NCI-H446 (cell line): ENCODE measurements around the gene GRIK4.
A peak's percentile ranks its signal among the peaks of the same experiment; 100 is the strongest.
"Not testable (repeated sequence)": the region's sequence is repeated elsewhere in the genome, so short reads cannot be mapped to it uniquely, and the experiment has no call there.

ENCODE experiments used
- DNase-seq, 2 experiments: peaks; one replicate each; lab custom pipeline; 2025; lab: John Stamatoyannopoulos, UW

Gene GRIK4

DNA sequence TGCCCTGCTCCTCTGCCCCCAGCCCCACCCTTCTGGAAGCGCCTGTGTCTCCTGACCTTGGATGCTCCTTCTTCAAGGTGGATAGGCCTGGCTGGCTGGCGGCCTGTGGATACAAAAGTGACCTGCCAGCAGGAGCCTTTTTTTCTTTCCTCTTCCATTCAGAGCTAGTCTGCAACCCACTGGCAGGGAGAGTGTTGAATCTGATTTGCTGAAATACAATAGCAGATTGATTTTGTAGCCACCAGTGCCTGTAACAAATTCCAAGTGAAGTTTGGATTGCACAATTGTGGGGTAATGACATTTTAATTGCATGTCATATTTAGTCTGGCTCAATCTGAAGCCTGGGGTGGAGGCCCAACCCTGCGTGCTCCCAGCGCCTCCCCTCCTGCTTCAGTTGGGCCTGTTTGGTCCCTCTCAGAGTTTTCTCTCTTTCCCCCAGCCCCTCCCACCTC, 97.2 kb downstream of the GRIK4 start:
- peak in 1 of 2 experiments; percentile 25 for DNase-seq

DNA sequence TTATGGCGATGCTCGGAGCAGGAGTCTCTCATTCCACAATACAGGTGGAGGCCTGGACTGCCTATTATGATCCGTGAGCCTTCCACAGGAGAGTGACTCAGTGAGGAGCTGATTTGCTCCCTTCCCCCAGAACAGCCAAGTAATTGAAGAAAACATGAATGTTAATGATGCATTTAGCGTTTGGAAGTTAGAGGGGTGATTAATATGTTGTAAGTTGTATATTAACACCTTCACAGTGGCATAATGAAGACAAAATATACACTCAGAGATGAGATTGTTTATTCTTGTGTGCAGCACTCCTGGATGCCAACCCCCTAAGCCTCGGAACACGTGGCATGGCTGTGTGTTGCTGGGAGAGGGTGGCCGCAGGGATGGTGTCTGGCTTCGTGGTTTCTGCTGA, 98.6 kb downstream of the GRIK4 start:
- no peak for DNase-seq

DNA sequence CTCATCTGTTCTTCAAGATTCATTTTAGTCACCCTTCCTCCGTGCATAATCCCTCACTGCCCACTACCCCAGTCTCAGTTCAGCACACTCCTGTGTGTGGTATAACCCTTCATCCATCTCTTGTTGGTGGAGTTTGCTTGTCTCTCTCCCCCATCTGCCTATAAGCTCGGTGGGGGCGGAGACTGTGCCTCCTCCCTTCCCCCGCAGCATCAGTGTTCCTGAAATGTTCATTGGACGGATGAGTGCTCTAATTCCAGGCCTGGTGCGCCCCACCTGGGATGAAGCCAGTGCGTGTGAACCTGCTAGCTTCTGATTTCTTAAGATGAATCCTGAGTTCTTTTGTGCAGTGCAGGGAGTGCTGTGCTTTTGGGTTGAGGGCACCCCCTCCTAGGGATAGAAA, 100.0 kb downstream of the GRIK4 start:
- DNase-seq: no peak

DNA sequence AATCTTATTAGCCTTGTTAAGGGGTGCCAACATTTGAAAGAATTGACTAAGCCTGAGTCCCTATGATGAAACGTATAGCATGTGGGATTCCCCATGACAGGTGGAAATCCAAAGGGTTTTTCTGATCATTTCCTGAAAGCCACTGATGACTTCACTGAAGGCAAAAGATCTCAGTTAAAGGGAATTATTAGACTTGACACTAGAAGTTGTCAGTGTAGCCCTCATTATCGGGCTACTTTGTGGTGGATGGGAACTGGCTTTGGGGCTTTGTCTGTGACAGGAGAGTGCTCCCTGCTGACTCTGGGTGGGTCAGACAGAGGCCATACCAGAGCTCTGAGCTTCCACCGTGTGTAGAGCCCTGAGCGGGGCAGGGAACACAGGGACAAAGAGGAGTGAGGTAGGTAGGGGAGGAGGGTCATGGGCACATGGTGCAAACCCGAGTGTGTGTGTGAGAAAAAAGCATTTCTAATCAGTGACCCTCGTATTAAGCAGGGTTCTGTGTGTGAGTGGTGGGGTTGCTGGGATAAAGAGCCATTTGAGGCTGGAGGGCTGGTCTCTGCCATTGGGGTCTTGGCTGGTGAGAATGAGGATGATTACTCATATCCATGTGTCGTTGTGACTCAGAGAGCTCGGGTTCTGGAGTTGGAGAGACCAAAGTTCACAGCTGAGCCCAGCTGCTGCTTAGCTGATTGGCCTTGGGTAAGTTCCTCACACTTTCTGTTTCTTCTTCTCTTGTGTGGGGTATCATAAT, 101.1 kb downstream of the GRIK4 start:
- peak in 1 of 2 experiments; percentile 14 for DNase-seq

- DNase-seq: no peak
Measured at GRCh38 chr11:120613264-120614226, 102.0 kb downstream of the GRIK4 start.

- peak in 1 of 2 experiments; percentile 22 for DNase-seq
Measured at GRCh38 chr11:120615391-120615790, 103.8 kb downstream of the GRIK4 start.

- no peak for DNase-seq
Measured at GRCh38 chr11:120618399-120618798, 106.9 kb downstream of the GRIK4 start.

DNA sequence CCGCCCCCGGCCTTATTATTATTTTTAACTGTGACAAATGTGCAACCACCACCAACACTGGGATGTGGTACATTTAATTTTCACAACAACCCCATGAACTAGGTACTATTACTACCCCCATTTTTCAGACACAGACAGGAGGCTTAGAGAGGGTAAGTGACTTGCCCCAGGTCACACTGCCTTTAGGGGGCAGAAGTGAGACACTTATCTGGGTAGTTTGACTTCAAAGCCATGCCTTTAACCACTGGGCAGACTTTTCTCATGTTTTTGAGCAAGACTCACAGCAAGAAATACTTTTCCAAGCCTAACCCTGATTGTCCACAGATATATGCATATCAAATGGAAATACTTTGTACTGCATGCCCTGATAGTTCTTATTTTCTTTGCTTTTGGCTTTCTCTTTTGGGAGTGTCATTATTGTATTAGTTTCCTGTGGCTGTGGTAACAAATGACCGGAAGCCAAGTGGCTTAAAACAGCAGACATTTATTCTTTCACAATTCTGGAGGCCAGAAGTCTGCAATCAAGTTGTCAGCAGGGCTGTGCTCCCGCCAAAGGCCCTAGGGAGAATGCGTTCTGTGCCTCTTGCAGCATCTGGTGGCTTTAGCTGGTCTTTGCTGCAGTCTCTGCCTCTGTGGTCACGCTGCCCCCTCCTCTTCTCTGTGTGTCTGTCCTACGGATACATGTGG, 110.8 kb downstream of the GRIK4 start:
- DNase-seq: peak in 1 of 2 experiments; percentile 11

DNA sequence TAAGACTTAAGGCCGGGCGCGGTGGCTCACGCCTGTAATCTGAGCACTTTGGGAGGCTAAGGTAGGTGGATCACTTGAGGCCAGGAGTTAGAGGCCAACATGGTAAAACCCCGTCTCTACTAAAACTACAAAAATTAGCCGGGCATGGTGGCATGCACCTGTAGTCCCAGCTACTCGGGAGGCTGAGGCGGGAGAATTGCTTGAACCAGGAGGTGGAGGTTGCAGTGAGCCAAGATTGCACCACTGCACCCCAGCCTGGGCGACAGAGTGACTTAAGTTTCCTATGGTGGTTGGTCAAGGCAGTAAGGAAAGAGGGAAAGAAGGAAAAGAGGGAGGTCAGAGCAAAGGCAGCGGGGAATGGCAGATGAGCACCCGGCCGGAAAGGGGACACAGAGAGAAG, 113.4 kb downstream of the GRIK4 start:
- not testable (repeated sequence) for DNase-seq

DNA sequence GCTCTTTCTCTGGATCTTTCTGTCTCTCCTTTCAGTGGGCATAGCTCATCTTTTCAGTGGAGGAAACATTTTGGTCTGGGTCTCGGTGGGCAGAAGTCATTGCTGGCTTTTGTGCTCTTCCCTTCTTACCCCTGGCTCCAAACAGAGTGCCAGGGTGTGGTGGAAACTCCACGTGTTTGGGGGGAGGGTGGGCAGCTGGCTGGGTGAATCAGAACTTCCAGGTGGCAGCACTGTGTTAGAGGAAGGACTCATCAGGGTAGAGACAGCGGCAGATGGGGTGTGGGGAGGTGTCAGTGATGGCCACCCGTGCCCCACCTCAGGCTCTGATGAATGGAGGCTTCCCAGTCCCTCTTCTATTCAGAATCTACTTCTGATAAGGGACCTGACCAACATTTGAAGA, 114.0 kb downstream of the GRIK4 start:
- DNase-seq: peak in 1 of 2 experiments; percentile 31

GRCh38 chr11:120626791-120627190, 115.2 kb downstream of the GRIK4 start:
- DNase-seq: no peak

- no peak for DNase-seq
Measured at GRCh38 chr11:120627327-120628163, 116.0 kb downstream of the GRIK4 start.

- no peak for DNase-seq
Measured at GRCh38 chr11:120629407-120630080, 118.0 kb downstream of the GRIK4 start.

GRCh38 chr11:120630122-120630521, 118.6 kb downstream of the GRIK4 start:
- DNase-seq: no peak

- no peak for DNase-seq
Measured at GRCh38 chr11:120632579-120632978, 121.0 kb downstream of the GRIK4 start.

DNA sequence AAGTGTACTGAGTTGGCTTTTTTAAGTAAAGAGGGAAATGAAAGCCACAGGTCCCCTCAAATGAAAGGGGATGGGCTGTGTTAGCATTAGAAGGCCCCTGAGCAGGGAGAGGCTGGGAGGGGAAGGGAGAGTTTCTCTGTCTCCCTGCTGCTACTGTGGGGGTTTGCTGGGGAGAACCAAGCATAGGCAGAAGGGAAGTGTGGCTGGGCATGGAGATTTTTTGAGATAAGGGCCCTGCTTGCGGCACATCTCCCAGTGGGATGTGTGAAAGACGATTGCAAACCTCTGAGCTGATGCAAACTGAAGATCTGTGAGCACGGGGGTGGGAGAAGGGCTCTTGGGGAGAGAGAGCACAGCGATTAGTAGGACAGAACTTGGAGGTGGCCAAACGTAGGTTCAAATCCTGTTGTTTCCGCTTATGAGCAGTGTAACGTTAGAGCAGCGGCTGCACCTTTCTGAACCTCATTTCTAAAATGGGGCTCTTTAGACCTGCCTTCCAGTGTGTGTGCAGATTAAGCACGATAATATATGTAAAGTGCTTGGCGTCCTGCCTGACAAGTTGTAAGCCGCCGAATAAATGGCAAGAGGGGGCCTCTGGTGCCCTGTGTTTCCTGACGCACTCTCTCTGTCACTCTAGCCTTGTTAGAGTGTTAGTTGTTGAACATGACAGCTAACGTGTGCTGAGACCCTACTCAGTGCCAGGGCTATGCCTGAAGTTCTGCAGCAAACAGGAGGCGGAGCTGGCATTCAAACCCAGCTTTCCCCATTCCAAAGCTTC, 122.3 kb downstream of the GRIK4 start:
- no peak for DNase-seq

- no peak for DNase-seq
Measured at GRCh38 chr11:120634706-120635105, 123.2 kb downstream of the GRIK4 start.

DNA sequence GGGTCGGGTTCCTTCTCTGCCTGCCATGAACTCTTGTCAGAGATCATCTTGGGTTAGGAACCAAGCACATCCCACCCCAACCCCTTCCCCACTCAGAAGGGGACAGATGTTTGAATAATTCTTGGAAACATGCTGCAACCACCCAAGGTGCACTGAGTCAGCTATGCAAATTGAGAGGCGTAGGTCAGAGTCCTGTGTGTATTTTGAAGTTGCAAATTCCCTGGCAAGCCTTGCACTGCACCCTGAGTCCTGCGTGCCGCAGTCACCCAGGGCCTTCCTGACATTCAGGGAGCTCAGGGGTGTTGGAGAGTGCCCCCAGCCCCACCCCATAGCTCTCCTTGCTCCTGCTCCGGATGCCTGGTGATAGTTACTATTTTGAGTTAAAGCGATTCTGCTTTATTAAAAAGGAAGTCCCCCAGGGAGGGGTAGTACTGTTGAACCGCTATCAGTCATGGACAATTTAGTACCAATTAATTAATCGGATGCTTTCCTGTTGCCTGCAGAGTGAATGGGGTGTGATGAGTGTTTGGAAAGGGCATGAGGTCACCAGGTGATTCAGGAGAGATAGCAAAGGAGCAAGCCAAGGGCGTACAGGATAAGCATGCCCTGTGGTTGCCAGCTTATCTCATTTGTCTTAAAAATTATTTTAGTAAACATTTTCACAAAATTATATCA, 123.7 kb downstream of the GRIK4 start:
- no peak for DNase-seq

DNA sequence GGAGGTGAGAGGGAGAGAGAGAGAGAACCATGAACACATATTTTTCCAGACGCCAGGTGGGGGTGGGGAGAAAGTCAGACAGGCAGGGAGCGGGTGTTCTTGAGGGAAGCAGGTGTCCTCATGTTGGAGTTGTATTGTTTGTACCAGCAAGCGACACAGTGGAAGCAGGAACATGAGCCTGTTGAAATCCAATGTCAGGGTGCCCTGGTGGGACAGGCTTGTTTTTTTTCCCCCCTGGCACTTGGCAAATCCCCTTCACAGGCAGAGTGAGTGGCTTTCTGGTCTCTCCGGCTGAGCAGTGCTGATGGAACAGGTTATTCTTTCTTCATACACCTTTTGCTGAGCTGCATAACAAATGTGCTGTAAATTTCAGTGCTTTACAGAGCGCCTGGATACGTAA, 125.6 kb downstream of the GRIK4 start:
- DNase-seq: no peak
